ENCODE measurements around the gene ABCA6.

- TF ChIP-seq CTCF (IDR thresholded peaks at IDR 0.05) (no peak), POLR2A (IDR thresholded peaks at IDR 0.05) (no peak)
These were observed 85.4 kb downstream of the ABCA6 start for GRCh38 chr17:69056179-69056823.
